Calu3 (cell line): ENCODE measurements around the gene ZFP3. TPM values are rescaled to one million over a fixed set of nuclear protein-coding genes. Genes with fewer than 3 reads are reported as not detected.
"Not testable (repeated sequence)": the region's sequence is repeated elsewhere in the genome, so short reads cannot be mapped to it uniquely, and the experiment has no call there.

Experiments
- BruUV-seq: library from RNA; stranded (reverse); fragments of 400-500 nt; replicated peaks from 2 replicates; lab custom pipeline; 2021; lab: Mats Ljungman, UMichigan
- CTCF ChIA-PET: fragments of 300-600 bp; sonication (Branson Sonifier 250); formaldehyde crosslinking; loops from one replicate; lab custom pipeline; 2022; ENCODE audit warnings: antibody characterized with exemption; lab: Charles Lee
- DNase-seq: peaks from one replicate; pipeline ENCODE4 v3.0.0; 2022
- H3K27ac Mint-ChIP-seq: one replicate; pipeline ENCODE4 v1.8.0; 2022; ENCODE audit warnings: mixed read lengths; ENCODE audit not compliant: unreplicated experiment
- H3K27me3 Mint-ChIP-seq: one replicate; pipeline ENCODE4 v1.8.0; 2022; ENCODE audit warnings: mixed read lengths; ENCODE audit not compliant: unreplicated experiment
- H3K36me3 Mint-ChIP-seq: one replicate; pipeline ENCODE4 v1.8.0; 2022; ENCODE audit warnings: mild to moderate bottlenecking, moderate library complexity, mixed read lengths; ENCODE audit not compliant: insufficient read depth, unreplicated experiment
- H3K4me1 Mint-ChIP-seq: one replicate; pipeline ENCODE4 v1.8.0; 2022; ENCODE audit warnings: mild to moderate bottlenecking, low read depth, mixed read lengths; ENCODE audit not compliant: unreplicated experiment
- H3K4me3 Mint-ChIP-seq: one replicate; pipeline ENCODE4 v1.8.0; 2022; ENCODE audit warnings: mild to moderate bottlenecking, low read depth, moderate library complexity, mixed read lengths; ENCODE audit not compliant: unreplicated experiment
- H3K9me3 Mint-ChIP-seq: one replicate; pipeline ENCODE4 v1.8.0; 2022; ENCODE audit warnings: low read depth, mixed read lengths; ENCODE audit not compliant: unreplicated experiment
- intact Hi-C: fragments of 100-400 bp; cut with micrococcal nuclease; formaldehyde crosslinking; loops from one replicate; pipeline ENCODE4 v1.10.0; 2022; ENCODE audit not compliant: unreplicated experiment
- total RNA-seq: library from RNA; stranded (reverse); gene quantifications from 2 replicates; pipeline ENCODE4 v1.2.3, GENCODE V29; 2022
- TF ChIP-seq, protein P1 (sequence below): fragments of 200-600 bp; IDR thresholded peaks from one replicate; pipeline ENCODE4 v1.8.0; 2022; ENCODE audit warnings: antibody characterized with exemption; ENCODE audit not compliant: unreplicated experiment

ZFP3 gene
- total RNA-seq, 1 experiment from 2014 or later, result not detected

DNA sequence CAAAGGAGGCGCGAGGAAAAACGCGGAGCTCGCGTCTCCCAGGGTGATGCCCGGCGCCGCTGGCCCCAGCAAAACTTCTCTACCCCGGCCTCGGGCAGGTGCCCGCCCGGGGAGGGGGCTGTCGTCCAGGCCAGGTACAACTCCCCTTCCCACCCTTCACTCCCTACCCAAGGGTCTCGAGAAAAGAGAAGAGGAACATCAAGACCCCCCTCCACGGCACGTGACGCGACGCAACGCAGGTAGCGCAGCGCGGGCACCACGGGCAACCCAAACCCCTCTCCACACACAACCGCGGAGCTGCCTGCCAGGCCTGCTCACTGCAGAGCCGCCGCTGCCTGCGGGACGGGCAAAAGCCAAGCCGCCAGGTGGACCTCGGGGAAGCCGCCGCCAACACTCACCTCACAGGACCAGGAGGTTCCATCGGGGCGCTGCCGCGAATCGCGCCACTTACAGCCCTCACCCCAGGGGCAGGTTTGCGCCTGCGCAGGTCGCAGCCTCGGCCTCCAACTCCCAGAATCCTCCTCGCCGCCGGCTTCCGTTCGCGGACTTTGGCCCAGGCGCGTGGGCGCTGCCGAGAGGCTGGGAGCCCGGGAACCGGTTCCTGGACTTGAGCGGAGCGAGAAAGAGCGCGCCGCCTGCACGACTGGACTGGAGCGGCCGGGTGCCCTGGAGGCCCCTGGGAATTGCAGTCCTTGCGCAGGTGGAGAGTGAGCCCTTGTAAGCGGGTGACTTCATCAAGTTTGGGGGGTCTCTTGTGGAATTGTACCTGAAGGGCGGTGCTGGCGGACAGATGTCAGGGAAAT, 33.3 kb downstream of the ZFP3 start, which contains the start of gene ZNF232:
TSS of gene ZNF232 (minus strand) at position 477 of the 803 bp plus-strand sequence. CDS start at position 421, 56 bp downstream.
- H3K9me3 Mint-ChIP-seq, result peaks cover 15% of the 10 kb centered on the region
- H3K4me3 Mint-ChIP-seq, result peak within 1 kb of the TSS; percentile 75
- TF ChIP-seq, protein P1, sequence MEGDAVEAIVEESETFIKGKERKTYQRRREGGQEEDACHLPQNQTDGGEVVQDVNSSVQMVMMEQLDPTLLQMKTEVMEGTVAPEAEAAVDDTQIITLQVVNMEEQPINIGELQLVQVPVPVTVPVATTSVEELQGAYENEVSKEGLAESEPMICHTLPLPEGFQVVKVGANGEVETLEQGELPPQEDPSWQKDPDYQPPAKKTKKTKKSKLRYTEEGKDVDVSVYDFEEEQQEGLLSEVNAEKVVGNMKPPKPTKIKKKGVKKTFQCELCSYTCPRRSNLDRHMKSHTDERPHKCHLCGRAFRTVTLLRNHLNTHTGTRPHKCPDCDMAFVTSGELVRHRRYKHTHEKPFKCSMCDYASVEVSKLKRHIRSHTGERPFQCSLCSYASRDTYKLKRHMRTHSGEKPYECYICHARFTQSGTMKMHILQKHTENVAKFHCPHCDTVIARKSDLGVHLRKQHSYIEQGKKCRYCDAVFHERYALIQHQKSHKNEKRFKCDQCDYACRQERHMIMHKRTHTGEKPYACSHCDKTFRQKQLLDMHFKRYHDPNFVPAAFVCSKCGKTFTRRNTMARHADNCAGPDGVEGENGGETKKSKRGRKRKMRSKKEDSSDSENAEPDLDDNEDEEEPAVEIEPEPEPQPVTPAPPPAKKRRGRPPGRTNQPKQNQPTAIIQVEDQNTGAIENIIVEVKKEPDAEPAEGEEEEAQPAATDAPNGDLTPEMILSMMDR, result no peak
- DNase-seq, result peak; percentile 93
- CTCF ChIA-PET, result no interaction called here
- intact Hi-C loops, result no loop called here
- peaks cover under 1% of the 10 kb centered on the region for H3K27me3 Mint-ChIP-seq
- peak within 1 kb of the TSS; percentile 61 for H3K27ac Mint-ChIP-seq
- no TSS peak for BruUV-seq
- H3K36me3 Mint-ChIP-seq, result peaks cover 41% of the 10 kb centered on the region
- H3K4me1 Mint-ChIP-seq, result peaks cover 15% of the 10 kb centered on the region

DNA sequence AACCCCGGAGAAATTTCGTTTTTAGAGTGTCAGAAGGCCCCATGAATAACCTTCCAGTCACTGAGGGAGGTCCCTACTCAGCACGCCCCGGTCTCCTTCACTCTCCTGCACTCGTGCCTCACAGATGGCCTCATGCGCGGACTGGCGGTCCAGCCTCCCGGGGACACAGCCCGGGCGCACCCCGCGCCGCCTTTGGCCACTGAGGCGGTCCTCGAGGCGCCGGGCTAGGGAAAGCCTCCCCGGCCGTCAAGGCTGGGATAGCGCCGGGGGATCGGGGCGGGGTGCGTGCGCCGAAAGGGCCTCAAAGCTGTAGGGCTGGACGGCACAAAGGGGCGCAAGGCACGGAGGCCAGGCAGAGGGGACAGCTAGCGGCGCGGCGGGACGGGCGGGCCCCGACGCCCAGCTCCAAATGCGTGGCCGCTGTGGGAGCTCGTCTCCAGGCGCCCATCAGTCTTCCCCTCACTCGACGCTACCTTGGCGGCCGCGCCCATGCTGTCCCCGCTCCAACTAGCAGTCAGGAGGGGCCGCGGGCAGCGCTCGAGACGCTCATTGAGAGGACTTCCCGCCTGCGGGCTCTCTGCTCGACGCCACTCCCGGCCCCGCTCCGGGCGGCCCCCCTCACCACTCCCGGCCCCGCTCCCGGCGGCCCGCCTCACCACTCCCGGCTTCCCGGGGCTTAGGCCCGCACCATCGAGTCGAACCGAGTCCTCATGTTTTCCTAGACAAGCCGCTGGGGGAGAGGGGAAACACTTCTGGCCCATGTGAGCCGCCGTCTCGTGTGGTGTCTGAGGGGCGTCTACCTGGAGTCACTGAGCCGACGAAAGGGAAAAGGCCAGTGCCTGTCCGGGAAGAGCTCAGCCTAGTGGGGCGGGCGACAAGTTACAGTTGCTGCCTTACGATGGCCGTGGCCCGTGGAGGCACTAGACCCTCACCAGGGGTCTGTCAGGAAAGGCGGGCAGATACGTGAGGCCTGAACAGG, 37.7 kb downstream of the ZFP3 start, which contains the start of gene USP6:
TSS of gene USP6 (plus strand) at position 360 of the 979 bp plus-strand sequence. CDS start 14,336 bp downstream, outside the sequence.
- Mint-ChIP-seq H3K4me3 (no peak within 1 kb of the TSS), H3K4me1 (peaks cover 9% of the 10 kb centered on the region), H3K27me3 (peaks cover 40% of the 10 kb centered on the region), H3K36me3 (peaks cover 12% of the 10 kb centered on the region), H3K9me3 (no peaks in the 10 kb centered on the region), H3K27ac (no peak within 1 kb of the TSS)
- intact Hi-C loops, result no loop called here
- no TSS peak for BruUV-seq
- TF ChIP-seq, protein P1, result no peak
- CTCF ChIA-PET, result no interaction called here
- no peak for DNase-seq

DNA sequence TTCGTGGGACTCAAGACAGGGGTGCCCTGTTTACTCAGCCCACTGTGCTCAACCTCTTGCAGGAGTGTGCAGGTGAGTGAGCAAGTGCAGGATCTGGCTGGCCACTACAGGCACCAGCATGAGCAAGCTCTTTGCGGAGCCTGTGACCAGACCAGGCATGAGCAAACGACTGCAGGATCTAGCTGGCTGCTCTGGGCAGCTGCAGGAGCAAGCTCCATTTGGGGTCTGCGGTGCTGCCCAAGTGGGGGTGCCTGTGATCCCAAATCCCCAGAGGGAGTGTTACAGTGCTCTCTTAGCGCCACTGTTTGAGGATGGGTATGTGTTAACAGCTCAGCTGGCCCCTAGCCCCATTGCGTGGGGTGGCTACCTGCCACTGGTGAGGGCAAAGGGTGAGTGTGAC, 40.0 kb downstream of the ZFP3 start:
- BruUV-seq, result no TSS peak
- intact Hi-C loops, result no loop called here
- CTCF ChIA-PET, result no interaction called here
- H3K27ac Mint-ChIP-seq, result no peak overlapping the region
- TF ChIP-seq, protein P1, result no peak
- H3K27me3 Mint-ChIP-seq, result peaks cover 57% of the 10 kb centered on the region
- H3K36me3 Mint-ChIP-seq, result peaks cover 5% of the 10 kb centered on the region
- H3K9me3 Mint-ChIP-seq, result no peaks in the 10 kb centered on the region
- no peak overlapping the region for H3K4me3 Mint-ChIP-seq
- no peak for DNase-seq
- no peaks in the 10 kb centered on the region for H3K4me1 Mint-ChIP-seq

DNA sequence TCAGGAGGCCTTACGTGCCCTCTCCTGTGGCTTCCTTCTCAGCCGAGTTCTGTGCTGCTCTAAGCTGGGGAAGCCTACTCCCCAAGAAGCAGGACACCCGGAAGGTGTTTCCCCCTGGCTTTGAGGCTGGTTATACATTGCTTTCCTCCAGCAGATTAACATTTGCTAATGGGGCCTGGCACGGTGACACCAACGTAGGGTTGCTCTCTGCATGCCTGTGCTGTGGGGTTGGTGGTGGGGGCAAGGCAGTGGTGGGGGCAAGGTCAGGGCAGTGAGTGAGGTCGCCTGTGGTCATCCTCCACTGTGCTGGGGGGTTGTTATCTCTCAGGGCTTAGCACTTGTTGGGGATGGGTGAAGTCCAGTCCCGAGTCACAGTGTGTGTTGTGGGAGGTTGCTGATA, 41.8 kb downstream of the ZFP3 start:
- CTCF ChIA-PET, result no interaction called here
- Mint-ChIP-seq H3K4me3 (no peak overlapping the region), H3K4me1 (no peaks in the 10 kb centered on the region), H3K27me3 (peaks cover 70% of the 10 kb centered on the region), H3K36me3 (peaks cover 5% of the 10 kb centered on the region), H3K27ac (no peak overlapping the region), H3K9me3 (no peaks in the 10 kb centered on the region)
- no TSS peak for BruUV-seq
- TF ChIP-seq, protein P1, result no peak
- intact Hi-C loops, result no loop called here
- no peak for DNase-seq

DNA sequence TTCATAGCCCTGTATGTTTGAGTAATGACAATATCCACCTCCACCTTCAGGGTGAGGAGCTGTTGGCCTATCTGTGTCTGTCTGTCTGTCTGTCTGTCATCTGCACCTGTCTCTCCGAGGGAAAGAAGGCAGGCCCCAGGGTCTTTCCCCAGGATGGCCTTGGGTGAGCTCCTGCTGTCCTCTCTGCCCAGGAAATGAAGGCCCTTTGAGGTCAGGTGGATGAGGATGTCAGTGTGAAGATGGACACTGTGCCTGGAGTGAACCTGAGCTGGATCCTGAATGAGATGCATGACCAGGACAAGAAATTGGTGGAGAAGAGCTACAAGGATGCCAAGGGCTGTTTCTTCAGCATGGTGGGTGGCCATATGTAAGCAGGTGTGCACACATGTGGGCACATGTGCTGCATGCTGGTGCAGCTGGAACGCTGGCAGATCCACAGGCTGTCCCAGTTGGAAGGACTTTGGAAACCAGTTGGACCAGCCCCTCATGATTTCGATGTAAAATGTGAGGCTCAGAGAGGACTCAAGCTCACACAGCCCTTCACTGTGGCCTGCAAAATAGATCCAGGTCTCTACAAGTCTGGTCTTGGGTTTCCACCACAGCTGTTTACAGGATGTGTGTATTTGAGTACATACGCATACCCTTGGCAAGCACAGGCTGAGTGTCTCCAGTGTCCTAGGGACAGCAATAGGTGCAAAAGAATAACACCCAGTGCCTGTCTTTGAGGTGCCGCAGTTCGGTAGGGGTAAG, 42.3 kb downstream of the ZFP3 start:
- peaks cover 70% of the 10 kb centered on the region for H3K27me3 Mint-ChIP-seq
- not testable (repeated sequence) for H3K27ac Mint-ChIP-seq, H3K4me3 Mint-ChIP-seq

More for the DNA sequence above, 42.3 kb downstream of the ZFP3 start:
- intact Hi-C loops, H3K36me3 Mint-ChIP-seq, H3K4me1 Mint-ChIP-seq, H3K9me3 Mint-ChIP-seq, DNase-seq, CTCF ChIA-PET, BruUV-seq: not testable (repeated sequence)
